ENCODE measurements around the gene CBY1.
"Not testable (repeated sequence)": the region's sequence is repeated elsewhere in the genome, so short reads cannot be mapped to it uniquely, and the experiment has no call there.

The CBY1 gene

GRCh38 chr22:38656256-38657044 lies at the start of gene CBY1, which contains the start of gene FAM227A:
Gene CBY1 (plus strand): TSS chr22:38656638. CDS start chr22:38668055, 11,417 bp downstream.
Gene FAM227A (minus strand): TSS chr22:38656392. CDS start chr22:38650168, 6,224 bp downstream.
- DNase-seq, result peak; percentile 87
- H3K4me1 Mint-ChIP-seq, result peaks cover 27% of the 10 kb centered on the region
- CTCF ChIA-PET, result no interaction called here
- no peaks in the 10 kb centered on the region for H3K9me3 Mint-ChIP-seq
- H3K27ac Mint-ChIP-seq, result peak within 1 kb of the TSS; percentile 94
- H3K36me3 Mint-ChIP-seq, result no peaks in the 10 kb centered on the region
- no peaks in the 10 kb centered on the region for H3K27me3 Mint-ChIP-seq
- H3K4me3 Mint-ChIP-seq, result peak within 1 kb of the TSS; percentile 93

- no peak for DNase-seq
- Mint-ChIP-seq H3K27ac (no peak overlapping the region), H3K4me3 (no peak overlapping the region), H3K27me3 (peaks cover 7% of the 10 kb centered on the region), H3K4me1 (no peaks in the 10 kb centered on the region), H3K9me3 (no peaks in the 10 kb centered on the region), H3K36me3 (no peaks in the 10 kb centered on the region)
- CTCF ChIA-PET, result no interaction called here
Measured at GRCh38 chr22:38607680-38608079, 48.8 kb upstream of the CBY1 start.

DNA sequence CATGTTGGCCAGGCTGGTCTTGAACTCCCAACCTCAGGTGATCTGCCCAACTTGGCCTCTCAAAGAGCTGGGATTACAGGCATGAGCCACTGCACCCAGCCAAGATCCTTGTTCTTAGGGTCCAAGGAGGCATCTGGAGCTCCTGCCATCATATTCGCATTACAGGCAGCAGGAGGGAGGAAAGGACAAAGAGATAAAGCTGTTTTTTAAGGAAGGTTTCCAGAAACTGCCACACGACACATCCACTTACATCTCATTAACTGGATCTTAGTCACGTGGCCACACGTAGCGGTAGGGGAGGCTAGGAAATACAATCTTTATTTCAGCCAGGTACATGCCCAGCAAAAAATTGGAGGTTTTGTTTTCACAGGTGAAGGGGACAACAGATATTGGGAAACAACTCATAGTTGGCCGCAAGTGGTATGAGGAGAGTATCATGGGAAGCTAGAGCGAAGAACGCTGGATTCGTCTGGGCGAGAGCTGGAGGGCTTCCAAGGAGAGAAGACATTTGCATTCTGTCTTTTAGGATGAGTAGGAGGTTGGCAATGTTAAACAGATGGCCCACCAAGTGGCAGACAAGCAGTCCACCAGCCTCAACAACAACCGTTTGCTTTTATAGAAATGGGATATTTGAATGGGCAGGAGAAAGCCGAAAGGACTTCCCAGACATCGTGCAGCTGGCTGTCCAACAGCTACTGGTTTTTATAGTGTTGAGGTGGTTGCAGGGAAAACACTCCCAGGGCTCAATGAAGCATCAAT lies 47.3 kb upstream of the CBY1 start:
- Mint-ChIP-seq H3K36me3 (no peaks in the 10 kb centered on the region), H3K27me3 (peaks cover 11% of the 10 kb centered on the region), H3K4me3 (no peak overlapping the region), H3K4me1 (no peaks in the 10 kb centered on the region), H3K9me3 (no peaks in the 10 kb centered on the region), H3K27ac (no peak overlapping the region)
- DNase-seq, result no peak
- CTCF ChIA-PET, result no interaction called here

DNA sequence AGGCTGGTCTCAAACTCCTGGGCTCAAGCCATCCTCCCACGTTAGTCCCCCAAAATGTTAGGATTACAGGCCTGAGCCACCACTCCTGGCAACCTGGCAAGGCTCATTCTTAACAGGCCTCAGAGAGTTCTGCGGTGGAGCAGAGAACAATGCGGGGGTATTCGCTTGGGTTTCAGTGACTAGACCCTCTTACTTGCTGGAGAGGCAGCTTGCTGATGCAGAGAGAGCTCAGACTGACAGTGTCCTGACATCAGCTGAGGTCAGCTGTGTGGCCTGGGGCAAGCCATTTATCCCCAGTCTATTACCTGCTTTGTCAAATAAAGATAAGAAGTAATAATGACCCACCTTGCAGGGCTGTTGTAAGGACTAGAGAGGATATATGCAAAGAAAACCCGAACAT lies 46.2 kb upstream of the CBY1 start:
- DNase-seq, result no peak
- H3K27ac Mint-ChIP-seq, result no peak overlapping the region
- H3K36me3 Mint-ChIP-seq, result no peaks in the 10 kb centered on the region
- H3K27me3 Mint-ChIP-seq, result peaks cover 8% of the 10 kb centered on the region
- no peaks in the 10 kb centered on the region for H3K9me3 Mint-ChIP-seq
- no peaks in the 10 kb centered on the region for H3K4me1 Mint-ChIP-seq
- CTCF ChIA-PET, result no interaction called here
- no peak overlapping the region for H3K4me3 Mint-ChIP-seq

DNA sequence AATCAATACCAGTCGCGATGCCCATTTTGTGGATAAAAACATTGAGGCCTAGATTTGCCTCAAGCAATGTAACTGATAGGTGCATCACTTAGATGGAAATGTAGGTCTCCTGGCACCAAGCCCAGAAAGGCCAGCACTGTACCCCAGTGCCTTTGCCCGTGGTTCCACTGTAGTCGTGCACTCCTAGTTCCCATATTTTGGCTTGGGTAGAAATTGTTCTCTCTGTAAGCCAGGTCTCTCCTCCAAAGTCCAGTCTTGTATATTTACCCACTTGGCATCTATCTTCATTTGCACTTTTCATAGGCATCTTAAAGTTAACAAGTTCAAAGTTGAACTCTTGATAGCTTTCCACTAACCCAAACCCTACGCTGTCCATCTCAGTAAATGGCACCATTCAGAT lies 44.9 kb upstream of the CBY1 start:
- H3K4me3 Mint-ChIP-seq, result no peak overlapping the region
- CTCF ChIA-PET, result interaction anchor here (1.2 kb wide), 1 partner anchor 12 kb away, joined by 3 read pairs; no protein-coding TSS in a partner anchor
- H3K36me3 Mint-ChIP-seq, result no peaks in the 10 kb centered on the region
- H3K27me3 Mint-ChIP-seq, result peaks cover 10% of the 10 kb centered on the region
- no peaks in the 10 kb centered on the region for H3K9me3 Mint-ChIP-seq
- no peak overlapping the region for H3K27ac Mint-ChIP-seq
- no peaks in the 10 kb centered on the region for H3K4me1 Mint-ChIP-seq
- DNase-seq, result no peak

DNA sequence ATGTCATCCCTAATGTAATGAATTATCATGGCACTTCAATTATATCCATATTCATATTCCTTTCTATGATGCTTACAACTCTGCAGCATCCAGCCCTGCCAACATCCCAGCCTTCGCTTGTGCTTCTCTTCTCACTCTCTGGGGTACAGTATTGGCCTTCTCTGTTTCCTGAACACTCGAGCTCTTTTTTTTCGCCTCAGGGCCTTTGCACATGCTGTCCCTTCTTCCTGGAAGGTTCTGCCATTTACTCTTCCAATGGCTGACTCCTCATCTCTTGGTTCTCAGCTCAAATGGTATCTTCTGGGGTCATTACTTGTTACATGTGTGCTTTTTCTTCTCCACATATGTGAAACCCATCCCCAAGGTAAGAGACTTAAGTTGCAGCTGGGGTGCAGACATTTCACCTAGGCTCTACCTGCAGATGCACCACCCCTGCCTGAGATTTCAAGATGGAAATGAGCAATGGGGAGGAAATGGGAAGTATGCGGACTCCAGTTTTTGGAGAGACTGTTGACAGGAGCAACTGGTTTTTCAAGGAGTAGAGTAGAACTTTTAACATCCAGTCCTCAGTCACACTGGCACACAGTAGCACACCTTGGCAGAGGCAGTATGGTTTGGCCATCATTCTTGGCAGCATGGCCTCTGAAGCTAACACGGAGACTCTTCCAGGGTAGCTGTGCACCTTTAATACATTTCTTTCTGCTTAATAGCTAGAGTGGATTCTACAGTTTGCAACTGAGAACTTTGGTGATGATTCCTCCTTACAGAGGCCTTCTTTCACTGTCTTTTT lies 44.0 kb upstream of the CBY1 start:
- Mint-ChIP-seq H3K9me3 (no peaks in the 10 kb centered on the region), H3K27ac (no peak overlapping the region), H3K27me3 (peaks cover 17% of the 10 kb centered on the region), H3K4me1 (no peaks in the 10 kb centered on the region), H3K36me3 (no peaks in the 10 kb centered on the region), H3K4me3 (no peak overlapping the region)
- DNase-seq, result no peak
- CTCF ChIA-PET, result interaction anchor here (1.2 kb wide), 1 partner anchor 11 kb away, joined by 3 read pairs; no protein-coding TSS in a partner anchor

DNA sequence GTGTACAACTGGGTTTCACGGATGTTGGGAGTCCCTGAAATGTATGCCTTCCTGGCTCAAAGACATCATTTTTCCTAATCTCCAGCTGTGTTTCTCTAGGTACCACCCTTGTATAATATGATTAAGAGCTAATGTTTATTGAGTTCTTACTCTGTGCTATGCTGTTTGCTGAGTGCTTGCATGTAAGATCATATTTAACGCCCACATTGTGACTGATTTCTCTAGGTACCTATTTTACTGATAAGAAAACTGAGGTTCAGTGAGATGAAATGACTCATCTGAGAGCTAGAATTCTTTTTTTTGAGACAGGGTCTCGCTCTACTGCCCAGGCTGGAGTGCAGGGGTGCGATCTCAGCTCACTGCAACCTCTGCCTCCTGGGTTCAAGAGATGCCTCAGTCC lies 42.9 kb upstream of the CBY1 start:
- Mint-ChIP-seq H3K4me1 (no peaks in the 10 kb centered on the region), H3K27ac (no peak overlapping the region), H3K9me3 (peaks cover 7% of the 10 kb centered on the region), H3K4me3 (no peak overlapping the region), H3K27me3 (peaks cover 17% of the 10 kb centered on the region), H3K36me3 (no peaks in the 10 kb centered on the region)
- no peak for DNase-seq
- CTCF ChIA-PET, result no interaction called here

GRCh38 chr22:38614332-38615063 lies 41.9 kb upstream of the CBY1 start:
- no peaks in the 10 kb centered on the region for H3K4me1 Mint-ChIP-seq
- H3K4me3 Mint-ChIP-seq, result no peak overlapping the region
- DNase-seq, result no peak
- peaks cover 17% of the 10 kb centered on the region for H3K27me3 Mint-ChIP-seq
- H3K27ac Mint-ChIP-seq, result no peak overlapping the region
- H3K9me3 Mint-ChIP-seq, result peaks cover 10% of the 10 kb centered on the region
- CTCF ChIA-PET, result no interaction called here
- H3K36me3 Mint-ChIP-seq, result no peaks in the 10 kb centered on the region

DNA sequence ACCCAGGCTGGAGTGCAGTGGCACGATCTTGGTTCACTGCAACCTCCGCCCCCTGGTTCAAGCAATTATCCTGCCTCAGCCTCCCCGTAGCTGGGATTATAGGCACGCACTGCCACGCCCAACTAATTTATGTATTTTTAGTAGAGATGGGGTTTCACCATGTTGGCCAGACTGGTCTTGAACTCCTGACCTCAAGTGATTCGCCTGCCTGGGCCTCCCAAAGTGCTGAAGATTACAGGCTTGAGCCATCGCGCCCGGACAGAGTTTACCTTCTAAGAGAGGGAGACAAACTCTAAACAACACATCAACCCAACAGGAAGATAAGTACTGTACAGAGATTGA lies 41.4 kb upstream of the CBY1 start:
- H3K9me3 Mint-ChIP-seq, result peaks cover 10% of the 10 kb centered on the region
- peaks cover 20% of the 10 kb centered on the region for H3K27me3 Mint-ChIP-seq
- H3K27ac Mint-ChIP-seq, DNase-seq, H3K36me3 Mint-ChIP-seq, H3K4me1 Mint-ChIP-seq, CTCF ChIA-PET, H3K4me3 Mint-ChIP-seq: not testable (repeated sequence)

- Mint-ChIP-seq H3K9me3 (peaks cover 10% of the 10 kb centered on the region), H3K4me3 (no peak overlapping the region), H3K4me1 (no peaks in the 10 kb centered on the region), H3K27ac (no peak overlapping the region), H3K36me3 (no peaks in the 10 kb centered on the region), H3K27me3 (peaks cover 24% of the 10 kb centered on the region)
- no peak for DNase-seq
- CTCF ChIA-PET, result no interaction called here
Measured at GRCh38 chr22:38618258-38618657, 38.2 kb upstream of the CBY1 start.

DNA sequence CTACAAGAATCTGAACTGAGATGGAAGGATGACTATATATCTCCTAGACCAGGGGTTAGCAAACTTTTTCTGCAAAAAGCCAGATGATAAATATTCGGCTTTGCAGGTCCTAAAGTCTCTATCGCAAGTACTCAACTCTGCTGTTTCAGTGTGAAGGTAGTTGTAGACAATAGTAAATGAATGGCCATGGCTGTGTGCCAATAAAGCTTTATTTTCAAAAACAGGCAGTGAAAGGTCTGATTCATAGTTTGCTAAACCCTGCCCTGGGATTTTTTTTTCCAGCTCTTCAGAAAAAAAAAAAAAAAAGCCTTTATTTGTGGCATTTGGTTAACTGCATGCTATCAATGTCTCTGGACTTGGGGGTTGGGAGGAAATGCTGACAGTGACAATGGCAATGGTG lies 37.8 kb upstream of the CBY1 start:
- CTCF ChIA-PET, result no interaction called here
- Mint-ChIP-seq H3K27ac (no peak overlapping the region), H3K27me3 (peaks cover 23% of the 10 kb centered on the region)

DNA sequence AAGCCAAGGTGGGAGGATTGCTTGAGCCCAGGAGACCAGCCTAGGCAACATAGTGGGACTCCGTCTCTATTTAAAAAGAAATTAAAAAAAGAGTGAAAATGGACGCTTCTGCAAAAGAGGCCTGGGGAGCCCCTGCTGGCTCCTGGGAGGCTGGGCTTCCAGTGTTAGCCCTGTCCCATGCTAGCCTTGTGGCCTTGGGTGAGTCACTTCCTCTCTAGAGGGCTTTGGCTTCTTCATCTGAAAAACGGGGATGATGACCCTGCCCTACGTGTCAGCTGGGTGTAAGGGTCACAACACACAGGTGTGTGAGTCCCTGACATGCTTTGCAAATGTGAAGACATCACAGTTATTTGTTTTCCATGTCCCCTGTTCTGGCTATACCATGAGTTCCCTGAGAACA lies 33.1 kb upstream of the CBY1 start:
- H3K36me3 Mint-ChIP-seq, result no peaks in the 10 kb centered on the region
- H3K4me3 Mint-ChIP-seq, result no peak overlapping the region
- peaks cover 15% of the 10 kb centered on the region for H3K27me3 Mint-ChIP-seq
- peaks cover 5% of the 10 kb centered on the region for H3K9me3 Mint-ChIP-seq
- H3K27ac Mint-ChIP-seq, result no peak overlapping the region
- no peaks in the 10 kb centered on the region for H3K4me1 Mint-ChIP-seq
- CTCF ChIA-PET, result interaction anchor here (1.5 kb wide), 1 partner anchor 12 kb away, joined by 3 read pairs; no protein-coding TSS in a partner anchor
- no peak for DNase-seq

More for the DNA sequence above, 37.8 kb upstream of the CBY1 start:
- H3K4me1 Mint-ChIP-seq, result no peaks in the 10 kb centered on the region
- peaks cover 10% of the 10 kb centered on the region for H3K9me3 Mint-ChIP-seq
- no peak for DNase-seq
- H3K36me3 Mint-ChIP-seq, result no peaks in the 10 kb centered on the region
- no peak overlapping the region for H3K4me3 Mint-ChIP-seq

- Mint-ChIP-seq H3K9me3 (no peaks in the 10 kb centered on the region), H3K4me3 (no peak overlapping the region), H3K27me3 (peaks cover 21% of the 10 kb centered on the region), H3K36me3 (no peaks in the 10 kb centered on the region), H3K4me1 (peaks cover 14% of the 10 kb centered on the region), H3K27ac (no peak overlapping the region)
- CTCF ChIA-PET, result no interaction called here
- DNase-seq, result no peak
Measured at GRCh38 chr22:38628444-38628843, 28.0 kb upstream of the CBY1 start.

GRCh38 chr22:38629108-38629507 lies 27.3 kb upstream of the CBY1 start:
- no peaks in the 10 kb centered on the region for H3K36me3 Mint-ChIP-seq
- no peaks in the 10 kb centered on the region for H3K9me3 Mint-ChIP-seq
- H3K4me3 Mint-ChIP-seq, result no peak overlapping the region
- CTCF ChIA-PET, result no interaction called here
- H3K27ac Mint-ChIP-seq, result no peak overlapping the region
- no peak for DNase-seq
- H3K4me1 Mint-ChIP-seq, result peaks cover 14% of the 10 kb centered on the region
- H3K27me3 Mint-ChIP-seq, result peaks cover 21% of the 10 kb centered on the region

All from activated naive CD4-positive, alpha-beta T cell treated with anti-CD3 and anti-CD28 coated beads, Interleukin-2, amount 10 ng/mL, durations not matched to agents 7 days and 5 days (primary cell).